Measurements from ENCODE around the gene SPATA46.

Gene SPATA46

DNA sequence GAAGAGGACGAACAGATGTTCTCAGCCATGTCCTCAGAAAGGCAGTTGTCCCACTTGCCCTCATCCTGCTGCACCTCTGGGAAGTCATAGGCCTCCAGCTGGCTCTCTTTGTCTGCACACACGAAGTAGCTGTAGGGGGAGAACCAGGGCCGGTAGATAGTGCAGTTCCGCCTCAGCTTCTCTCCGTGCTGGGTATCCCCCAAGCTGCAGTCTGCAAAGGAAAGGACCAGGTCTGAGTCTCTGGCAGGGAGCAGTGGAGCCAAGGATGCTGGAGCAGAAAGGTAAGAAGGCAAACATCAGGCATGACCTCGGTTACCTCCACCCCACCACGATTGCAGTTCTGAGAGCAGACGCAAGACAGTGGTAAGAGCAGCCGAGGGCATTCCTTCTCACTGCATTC lies 2.2 kb downstream of the SPATA46 start:
- no peak for DNase-seq (ENCODE audit: low spot score)
- FAIRE-seq: no peak

DNA sequence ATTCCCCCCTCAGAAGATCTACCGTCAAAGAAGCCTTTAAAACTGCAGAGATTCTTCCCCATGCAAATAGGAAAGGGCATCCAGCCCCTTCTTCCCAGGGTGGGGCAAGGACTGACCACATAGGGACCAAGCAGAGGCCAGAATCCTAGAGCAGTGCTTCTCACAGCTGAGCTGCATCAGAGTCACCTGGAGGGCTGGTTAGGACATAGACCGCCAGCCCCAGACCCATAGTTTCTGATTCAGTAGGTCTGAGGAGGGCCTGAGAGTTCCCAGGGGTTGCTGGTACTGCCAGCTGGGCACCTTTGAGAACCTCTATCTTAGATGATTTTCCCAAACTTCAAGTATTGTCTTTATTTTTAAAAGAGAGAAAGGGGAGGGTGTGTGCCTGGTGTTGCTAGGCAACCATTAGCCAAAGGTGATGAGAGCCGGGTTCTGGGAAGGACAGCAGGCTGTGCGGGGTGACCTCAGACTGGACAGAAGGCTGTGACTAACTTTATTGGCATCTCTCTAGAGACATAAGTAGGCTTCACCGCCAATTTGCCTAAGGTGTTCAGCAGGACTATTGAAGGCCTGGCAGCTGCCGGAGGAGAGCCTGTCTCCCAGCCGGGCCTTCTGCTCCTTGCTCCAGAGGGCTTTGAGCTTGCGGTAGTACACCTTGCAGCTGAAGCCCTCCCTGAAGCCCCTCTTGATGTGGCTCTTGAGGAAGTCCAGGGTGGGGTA lies 3.0 kb downstream of the SPATA46 start:
- FAIRE-seq: no peak

DNA sequence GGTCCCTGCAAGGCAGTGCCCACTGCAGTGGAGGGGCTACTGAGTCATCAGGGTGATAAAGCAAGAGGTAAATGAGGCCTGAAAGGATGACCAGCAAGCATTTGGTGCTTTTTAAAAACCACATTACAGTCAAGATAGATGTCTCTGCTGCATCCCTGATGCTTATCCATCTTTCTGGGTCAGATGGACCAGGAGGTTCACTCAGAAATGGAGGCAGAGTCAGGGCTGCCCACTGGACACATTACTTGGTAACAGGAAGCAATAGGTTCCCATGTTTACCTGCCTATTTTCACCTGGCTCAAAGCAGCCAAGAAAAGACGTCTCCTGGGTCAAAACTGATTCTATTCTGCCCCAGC lies 3.6 kb downstream of the SPATA46 start:
- no peak for DNase-seq (ENCODE audit: low spot score)
- no peak for FAIRE-seq

More for the DNA sequence above, 3.0 kb downstream of the SPATA46 start:
- DNase-seq (ENCODE audit: low spot score): peak; percentile 71

DNA sequence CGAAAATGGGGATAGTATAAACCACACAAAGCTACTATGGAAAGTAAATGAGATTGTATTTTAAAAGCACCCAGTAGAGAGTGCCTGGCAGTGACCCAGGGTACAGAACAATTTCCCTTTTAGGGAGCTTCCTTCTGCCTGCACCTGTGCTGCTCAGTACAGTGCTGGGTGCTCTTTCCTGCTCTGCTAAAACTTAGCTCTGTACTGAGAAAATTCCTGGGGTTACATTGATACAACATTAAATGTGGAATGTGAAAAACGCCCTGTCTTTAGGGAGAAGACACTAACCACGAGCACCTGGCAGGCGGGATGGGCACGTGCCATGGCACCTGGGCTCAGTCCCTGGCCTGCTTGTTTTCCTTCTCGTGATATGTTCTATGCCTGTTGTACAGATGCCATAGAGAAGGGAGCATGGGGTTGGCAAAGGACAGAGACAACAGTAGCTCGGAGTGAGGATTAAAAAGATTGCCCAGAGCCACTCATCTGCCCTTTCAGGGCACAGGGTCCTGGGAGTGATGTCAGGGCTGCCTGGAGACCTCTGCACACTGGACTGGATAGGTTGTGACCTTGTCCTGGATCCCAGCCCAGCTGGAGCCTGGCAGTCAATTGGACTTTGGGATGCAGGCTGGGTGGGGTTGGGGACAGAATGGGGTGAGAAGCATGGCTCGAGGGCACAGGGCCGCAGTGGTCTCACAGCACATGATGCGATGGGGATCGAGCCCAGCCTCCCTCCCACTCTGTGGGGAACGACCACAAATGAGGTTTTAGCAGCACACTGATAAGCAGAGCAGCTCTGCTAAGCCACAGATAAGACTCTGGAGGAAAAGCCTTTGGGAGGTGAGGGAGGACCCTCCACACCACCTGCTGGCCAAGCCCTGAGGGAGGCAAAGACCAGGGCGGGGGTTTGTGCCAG lies 4.2 kb downstream of the SPATA46 start:
- FAIRE-seq (no peak), DNase-seq (ENCODE audit: low spot score) (no peak)

DNA sequence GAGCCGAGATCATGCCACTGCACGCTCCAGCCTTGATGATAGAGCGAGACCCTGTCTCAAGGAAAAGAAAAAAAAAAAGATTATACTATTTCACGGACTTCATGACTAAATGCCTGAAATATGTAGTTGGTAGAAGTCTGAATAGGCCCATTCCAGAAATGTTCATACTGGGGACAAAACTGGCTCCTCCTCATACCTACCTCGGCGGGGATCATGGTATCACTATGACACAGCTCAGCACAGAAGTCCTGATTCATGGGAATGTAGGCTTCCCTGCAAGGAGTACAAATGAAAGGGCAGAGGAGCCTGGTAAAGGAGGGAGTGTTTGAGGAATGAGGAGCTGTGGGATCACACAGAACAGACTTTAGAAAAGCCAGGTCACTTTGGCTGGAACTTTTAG lies 5.0 kb downstream of the SPATA46 start:
- FAIRE-seq: no peak
- peak; percentile 42 for DNase-seq (ENCODE audit: low spot score)

DNA sequence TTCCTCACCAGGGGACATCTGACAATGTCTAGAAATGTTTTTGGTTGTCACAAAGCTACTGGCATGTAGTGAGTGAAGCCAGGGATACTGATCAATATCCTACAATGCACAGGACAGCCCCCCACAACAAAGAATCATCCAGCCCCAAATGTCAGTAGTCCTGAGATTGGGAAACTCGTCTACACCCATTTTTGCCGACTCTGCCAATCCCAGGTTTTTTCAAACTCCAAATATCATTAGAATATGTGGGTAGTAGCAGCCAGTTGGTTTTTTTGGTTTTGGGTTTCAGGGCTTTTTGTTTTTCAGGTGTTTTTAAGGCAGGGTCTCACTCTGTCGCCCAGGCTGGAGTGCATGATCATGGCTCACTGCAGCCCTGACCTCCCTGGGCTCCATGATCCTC lies 5.9 kb downstream of the SPATA46 start:
- DNase-seq (ENCODE audit: low spot score) (no peak), FAIRE-seq (no peak)

DNA sequence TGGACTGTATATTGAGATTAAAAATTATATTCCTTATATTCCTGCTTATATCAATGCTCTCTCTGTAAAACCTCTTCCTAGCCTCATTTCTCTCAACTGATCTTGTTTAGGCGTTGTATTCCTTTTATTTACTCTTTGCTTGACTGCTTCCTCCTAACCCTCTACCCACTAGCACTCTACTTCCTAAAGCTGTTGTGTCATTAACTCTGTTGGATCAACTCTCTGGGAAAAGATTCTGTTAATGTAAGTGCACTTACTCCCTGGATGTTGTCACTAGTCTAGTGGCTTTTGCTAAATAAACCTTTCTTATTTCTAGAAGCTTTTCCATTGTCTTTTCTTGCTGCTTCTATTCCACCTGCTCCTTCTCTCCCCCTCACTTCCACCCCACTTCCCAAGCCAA lies 6.5 kb downstream of the SPATA46 start:
- DNase-seq (ENCODE audit: low spot score) (no peak), FAIRE-seq (no peak)

DNA sequence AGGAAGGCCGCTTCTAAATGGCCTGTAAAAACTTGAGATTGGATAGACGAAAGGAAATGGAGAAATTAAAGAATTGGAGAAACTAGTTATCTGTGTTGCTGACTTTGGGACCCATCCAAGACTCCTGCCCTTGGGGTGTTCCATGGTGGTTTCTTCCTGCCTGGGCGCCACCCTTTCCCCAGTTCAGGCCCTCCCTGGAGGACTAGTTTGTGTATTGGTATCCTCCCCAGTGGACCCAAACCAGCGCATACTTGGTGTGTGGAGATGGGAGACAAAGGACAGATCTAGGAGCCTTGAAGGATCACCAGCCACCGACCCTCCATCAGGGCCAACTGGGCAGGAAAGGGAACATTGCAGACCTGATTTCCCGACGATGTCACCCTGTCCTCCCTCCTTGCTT lies 7.1 kb downstream of the SPATA46 start:
- no peak for FAIRE-seq
- no peak for DNase-seq (ENCODE audit: low spot score)

DNA sequence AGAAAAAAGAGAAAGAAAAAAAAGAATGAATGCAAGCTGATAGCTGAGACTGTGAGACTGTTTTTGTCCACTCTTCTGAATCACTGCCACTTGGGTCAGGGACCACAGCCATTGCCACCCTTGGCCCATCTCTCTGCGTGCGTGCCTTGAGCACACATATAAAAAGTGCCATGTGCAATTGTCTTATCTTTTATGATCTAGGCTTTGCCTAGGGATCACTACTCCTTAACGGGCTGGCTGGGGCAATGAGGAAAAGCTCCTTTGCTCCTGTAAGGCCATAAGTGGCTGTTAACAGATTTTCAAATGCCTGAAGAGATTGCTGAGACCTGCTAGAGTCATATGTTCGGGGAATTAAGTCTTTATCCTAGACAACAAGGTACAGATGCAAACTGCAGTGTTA lies 8.2 kb downstream of the SPATA46 start:
- DNase-seq (ENCODE audit: low spot score): no peak
- no peak for FAIRE-seq

DNA sequence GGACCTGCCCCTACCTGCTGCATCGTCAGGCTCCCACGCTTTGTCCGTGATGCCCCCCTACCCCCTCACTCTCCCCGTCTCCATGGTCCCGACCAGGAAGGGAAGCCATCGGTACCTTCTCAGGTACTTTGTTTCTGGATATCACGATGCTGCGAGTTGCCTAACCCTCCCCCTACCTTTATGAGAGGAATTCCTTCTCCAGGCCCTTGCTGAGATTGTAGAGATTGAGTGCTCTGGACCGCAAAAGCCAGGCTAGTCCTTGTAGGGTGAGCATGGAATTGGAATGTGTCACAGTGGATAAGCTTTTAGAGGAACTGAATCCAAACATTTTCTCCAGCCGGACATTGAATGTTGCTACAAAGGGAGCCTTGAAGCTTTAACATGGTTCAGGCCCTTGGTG lies 8.9 kb downstream of the SPATA46 start:
- DNase-seq (ENCODE audit: low spot score) (no peak), FAIRE-seq (no peak)

DNA sequence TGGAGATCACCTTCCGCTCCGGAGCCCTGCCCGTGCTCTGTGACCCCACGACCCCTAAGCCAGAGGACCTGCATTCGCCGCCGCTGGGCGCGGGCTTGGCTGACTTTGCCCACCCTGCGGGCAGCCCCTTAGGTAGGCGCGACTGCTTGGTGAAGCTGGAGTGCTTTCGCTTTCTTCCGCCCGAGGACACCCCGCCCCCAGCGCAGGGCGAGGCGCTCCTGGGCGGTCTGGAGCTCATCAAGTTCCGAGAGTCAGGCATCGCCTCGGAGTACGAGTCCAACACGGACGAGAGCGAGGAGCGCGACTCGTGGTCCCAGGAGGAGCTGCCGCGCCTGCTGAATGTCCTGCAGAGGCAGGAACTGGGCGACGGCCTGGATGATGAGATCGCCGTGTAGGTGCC lies 9.6 kb downstream of the SPATA46 start:
- DNase-seq (ENCODE audit: low spot score) (no peak), FAIRE-seq (no peak)

DNA sequence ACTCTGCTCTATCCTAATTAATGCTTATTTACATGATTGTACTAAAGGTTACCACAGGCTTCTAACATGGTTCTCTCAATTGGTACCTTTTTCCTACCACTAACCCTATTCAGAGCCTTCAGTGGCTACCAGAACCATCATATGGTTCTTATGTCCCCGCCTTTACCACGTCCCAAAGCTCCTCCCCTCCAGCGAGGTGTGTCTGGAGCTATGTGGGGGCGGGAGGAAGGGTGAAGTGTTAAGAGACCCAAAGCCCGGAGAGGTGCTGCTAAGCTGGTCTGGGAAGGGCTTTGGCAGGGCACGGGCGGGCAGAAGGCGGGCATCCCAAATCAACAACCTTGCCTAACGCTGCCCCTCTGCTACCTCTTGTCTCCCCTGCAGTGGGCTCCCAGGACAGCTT lies 10.0 kb downstream of the SPATA46 start:
- DNase-seq (ENCODE audit: low spot score) (no peak), FAIRE-seq (no peak)

DNA sequence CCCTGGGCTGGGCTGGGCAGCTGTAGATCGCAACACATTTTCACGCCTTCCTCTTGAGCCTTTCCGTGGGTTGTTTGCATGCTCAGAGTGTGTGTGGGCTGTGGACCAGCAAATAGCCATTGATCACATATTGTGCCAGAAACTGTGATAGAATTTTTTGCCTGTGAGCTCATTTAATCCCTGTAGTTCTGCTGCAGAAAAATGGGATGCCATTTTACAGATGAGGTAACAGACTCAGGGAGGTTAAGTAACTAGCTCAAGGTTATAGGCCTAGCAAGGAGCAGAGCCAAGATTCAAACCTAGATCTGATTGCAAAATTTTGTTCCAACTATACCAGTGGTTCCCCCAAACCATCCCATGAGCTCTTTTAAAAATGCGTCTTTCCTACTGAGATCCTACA lies 10.5 kb downstream of the SPATA46 start:
- DNase-seq (ENCODE audit: low spot score): no peak
- FAIRE-seq: no peak

DNA sequence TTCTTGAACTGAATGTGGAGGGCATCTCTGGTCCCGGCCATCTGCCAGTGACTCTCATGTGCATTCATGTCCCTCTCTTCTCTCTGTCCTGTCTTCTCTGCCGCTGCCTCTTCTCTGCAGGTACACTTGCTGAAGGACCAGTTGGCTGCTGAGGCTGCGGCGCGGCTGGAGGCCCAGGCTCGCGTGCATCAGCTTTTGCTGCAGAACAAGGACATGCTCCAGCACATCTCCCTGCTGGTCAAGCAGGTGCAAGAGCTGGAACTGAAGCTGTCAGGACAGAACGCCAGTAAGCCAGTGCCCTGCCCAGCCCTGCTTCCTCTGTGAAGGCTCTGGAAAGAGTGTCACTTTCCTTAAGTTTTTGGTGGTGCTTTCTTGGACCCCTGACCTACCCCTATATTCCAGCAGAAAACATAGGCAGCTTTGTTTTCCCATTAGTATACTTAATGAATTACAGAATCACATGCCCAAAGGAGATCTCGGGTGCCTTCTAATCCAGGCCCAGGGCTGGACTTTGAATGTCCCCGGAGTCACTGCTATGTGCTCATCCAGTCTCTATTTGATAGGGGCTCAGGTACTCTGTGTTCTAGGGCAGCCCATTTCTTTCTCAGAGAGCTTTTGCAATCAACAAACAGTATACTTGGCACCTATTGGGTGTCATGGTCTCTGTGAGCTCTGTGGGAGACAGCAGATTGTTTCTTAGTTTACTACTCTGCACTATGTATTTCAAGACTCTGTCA lies 11.2 kb downstream of the SPATA46 start:
- DNase-seq (ENCODE audit: low spot score): no peak

DNA sequence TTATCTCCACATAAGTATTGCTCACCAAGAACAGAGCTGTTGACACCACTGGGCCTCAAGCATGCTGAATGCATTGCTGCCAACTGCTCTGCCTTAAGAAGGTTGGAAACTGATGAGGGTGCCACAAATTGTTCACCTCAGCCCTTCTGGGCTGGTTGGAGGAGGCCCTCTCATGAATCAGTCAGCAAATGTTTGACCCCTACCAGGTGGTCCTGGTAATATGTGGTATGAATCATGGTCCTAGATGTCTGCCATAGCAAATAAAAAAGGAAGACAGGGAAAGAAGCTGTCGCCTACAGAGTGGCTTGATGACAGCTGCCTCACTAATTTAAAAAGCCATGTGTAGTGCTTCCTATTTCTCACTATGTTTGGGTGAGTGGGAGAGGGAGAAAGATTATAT lies 12.2 kb downstream of the SPATA46 start:
- no peak for FAIRE-seq
- no peak for DNase-seq (ENCODE audit: low spot score)

More for the DNA sequence above, 11.2 kb downstream of the SPATA46 start:
- FAIRE-seq: no peak

DNA sequence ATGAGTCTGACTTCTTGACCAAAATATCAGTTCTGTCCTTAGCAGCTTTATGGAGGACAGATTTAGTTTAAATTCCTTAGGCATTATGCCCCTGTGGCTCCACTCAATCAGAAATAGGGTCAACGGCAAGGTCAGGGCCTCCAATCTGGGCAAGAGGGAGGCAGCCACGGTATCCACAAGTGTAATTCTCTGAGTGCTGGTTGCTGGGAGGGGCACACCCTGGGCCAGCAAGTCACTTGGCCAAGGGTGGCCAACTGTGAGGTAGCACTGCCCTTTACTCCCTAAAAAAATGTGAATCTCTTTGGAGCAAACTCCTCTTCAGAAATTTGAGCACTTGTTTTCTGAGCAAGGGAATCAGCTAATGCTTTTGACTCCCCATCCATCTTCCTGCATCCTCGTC lies 12.8 kb downstream of the SPATA46 start:
- FAIRE-seq (no peak), DNase-seq (ENCODE audit: low spot score) (no peak)

DNA sequence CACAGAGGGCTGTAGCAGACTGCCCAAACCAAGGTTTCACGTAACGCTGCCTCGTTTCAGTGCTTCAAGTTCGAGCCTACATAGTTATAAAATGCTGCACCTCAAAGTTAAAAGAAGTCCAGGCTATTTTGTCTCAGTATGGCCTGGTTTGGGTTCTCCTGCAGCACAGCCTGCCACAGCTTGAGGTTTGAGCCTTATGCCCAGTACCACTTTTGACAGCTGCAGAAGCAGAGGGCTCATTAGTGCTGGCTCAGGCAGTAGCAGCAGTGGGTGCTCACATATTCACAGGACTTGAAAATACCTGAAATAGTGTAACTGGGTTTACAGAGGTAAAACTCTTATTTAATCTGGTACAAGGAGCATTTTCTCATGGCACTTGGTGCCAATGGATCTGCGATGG lies 15.3 kb downstream of the SPATA46 start:
- DNase-seq (ENCODE audit: low spot score): no peak

DNA sequence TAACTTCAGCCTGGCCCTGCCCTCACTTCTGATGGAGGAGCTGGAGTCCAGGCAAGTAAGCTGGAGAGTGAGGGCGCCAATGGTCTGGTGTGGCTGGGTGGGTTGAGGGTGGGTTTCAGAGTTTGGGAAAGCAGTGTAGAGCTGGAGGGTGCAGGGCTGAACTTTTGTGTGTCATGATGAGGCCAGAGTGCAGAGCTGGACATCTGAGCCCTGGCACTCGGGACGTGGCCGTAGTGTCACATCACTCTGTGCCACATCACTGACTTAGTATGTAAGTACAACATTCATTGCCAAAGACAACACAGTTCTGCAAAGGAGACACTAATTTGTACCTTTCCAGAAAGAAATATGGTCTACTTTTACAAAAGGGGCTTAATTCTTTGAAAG lies 15.8 kb downstream of the SPATA46 start:
- FAIRE-seq: no peak
- DNase-seq (ENCODE audit: low spot score): no peak

More for the DNA sequence above, 15.3 kb downstream of the SPATA46 start:
- no peak for FAIRE-seq

DNA sequence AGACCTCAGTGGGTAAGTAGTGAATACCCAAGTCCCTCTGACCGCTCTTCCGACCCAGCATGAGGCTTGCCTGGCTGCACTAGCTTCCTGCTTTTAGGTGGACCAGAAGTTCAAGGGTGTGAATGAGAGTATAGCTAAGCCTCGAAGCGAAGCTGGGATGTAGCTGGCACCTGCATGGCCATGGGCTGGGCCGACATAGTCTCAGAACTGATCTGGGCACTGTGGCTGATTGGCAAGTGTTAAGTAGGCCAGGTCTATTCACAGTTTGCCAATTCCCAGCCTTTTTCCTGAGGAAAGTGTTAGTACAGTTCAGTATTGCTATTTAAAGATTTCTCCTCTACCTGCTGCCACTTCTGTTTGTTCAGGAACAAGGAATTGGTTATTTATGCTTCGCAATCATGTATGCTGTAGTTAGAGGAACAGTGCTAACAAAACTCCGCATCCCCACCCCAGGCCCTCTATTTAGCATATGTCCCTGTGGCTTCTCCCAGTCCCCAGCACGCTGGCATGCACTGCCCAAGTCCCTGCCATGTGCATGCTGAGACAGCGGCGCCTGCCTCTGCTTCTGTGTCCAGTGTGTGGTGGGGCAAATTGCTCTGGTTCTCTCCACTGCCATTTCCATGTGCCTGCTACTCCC lies 16.3 kb downstream of the SPATA46 start:
- FAIRE-seq: no peak
- no peak for DNase-seq (ENCODE audit: low spot score)

DNA sequence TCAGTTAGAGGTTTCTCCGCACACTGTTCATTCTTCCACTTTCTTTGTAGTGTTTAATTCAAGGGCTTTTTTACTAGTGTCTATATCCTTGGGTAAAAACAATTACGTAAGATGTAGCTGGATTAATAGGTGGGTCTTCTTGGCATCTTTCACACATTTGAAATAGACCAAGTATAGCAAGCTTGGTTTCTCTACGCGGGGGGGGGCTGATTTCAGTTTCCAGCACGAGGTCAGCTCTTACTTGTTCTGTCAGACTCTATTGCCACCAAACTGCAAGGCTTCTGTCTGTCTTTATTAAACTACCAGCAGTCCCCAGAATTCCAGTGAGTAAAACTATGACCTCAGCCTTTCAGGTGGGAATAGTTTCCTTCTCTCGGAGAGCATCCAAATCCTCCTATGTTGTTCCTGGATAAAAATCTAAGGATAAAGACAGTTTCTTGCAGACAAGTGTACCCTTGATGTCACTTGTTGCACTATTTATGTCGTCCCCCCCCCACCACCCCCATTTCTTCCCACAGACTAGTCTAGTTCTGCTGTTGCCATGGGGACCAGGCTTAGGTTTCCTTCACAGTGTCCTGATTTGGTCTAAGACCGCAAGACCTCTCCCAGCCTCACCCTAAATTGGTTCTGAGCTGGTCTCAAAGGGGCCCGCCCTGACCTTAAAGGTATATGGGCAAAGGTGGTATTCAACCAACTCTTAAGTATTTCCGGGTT lies 17.0 kb downstream of the SPATA46 start:
- DNase-seq (ENCODE audit: low spot score) (no peak), FAIRE-seq (no peak)

DNA sequence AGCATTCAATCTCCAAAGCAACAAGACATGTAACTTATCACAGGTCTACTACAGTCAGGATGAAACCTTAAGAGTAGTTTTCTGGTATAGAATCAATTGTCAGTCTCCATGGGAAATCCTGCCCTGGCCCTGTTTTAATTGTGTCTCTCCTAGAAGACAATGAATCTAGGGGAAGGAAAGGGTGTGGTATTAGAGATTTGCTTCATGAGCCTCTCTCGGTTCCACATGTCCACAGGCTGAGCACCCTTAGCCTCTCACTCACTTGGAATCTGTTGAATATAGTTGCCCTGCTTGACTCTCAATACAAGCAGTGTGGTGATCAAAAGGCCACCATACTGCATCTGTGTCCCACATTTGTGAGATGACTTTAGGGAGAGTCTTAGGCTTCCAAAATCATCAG lies 17.7 kb downstream of the SPATA46 start:
- DNase-seq (ENCODE audit: low spot score): no peak

More for the DNA sequence above, 17.7 kb downstream of the SPATA46 start:
- no peak for FAIRE-seq
